Panc1 (cell line): ENCODE measurements around the gene SPATA46. TPM values are rescaled to one million over a fixed set of nuclear protein-coding genes. Genes with fewer than 3 reads are reported as not detected.

Source experiments
- ATAC-seq: fragments of 200-7000 bp; cut with Tn5 transposase; 2 replicates; pipeline ENCODE4 v1.9.1; 2020; ENCODE audit warnings: mild to moderate bottlenecking, moderate library complexity
- BruUV-seq: library from RNA; stranded (reverse); fragments of 400-500 nt; replicated peaks from 2 replicates; lab custom pipeline; 2021; lab: Mats Ljungman, UMichigan
- CTCF ChIA-PET: fragments of 300-600 bp; sonication (Branson Sonifier 250); formaldehyde crosslinking; loops from one replicate; lab custom pipeline; 2022; ENCODE audit warnings: antibody characterized with exemption; lab: Charles Lee
- POLR2A ChIA-PET: fragments of 300-600 bp; sonication (Branson Sonifier 250); formaldehyde crosslinking; loops from one replicate; lab custom pipeline; 2022; ENCODE audit warnings: antibody characterized with exemption; lab: Charles Lee
- DNase-seq: peaks from one replicate; pipeline ENCODE4 v3.0.0-alpha.2; 2010; ENCODE audit warnings: low read depth, low spot score
- H3K27ac ChIP-seq: 2 replicates; pipeline ENCODE4 v1.5.1; 2011; ENCODE audit warnings: mild to moderate bottlenecking, low read length, inconsistent platforms
- H3K27me3 ChIP-seq: fragments of 200-500 bp; sonication (Bioruptor generic); 2 replicates; pipeline ENCODE4 v1.6.0; 2014; ENCODE audit warnings: low read length, inconsistent platforms; ENCODE audit not compliant: control insufficient read depth, insufficient read depth
- H3K36me3 ChIP-seq: fragments of 200-500 bp; sonication (Bioruptor generic); 2 replicates; pipeline ENCODE4 v1.5.1; 2014; ENCODE audit warnings: inconsistent platforms, mild to moderate bottlenecking, low read length, moderate library complexity; ENCODE audit not compliant: control insufficient read depth, insufficient read depth
- H3K4me1 ChIP-seq: 2 replicates; pipeline ENCODE4 v1.5.1; 2011; ENCODE audit warnings: inconsistent platforms, mild to moderate bottlenecking, low read length, moderate library complexity; ENCODE audit not compliant: control insufficient read depth, insufficient read depth
- H3K4me3 ChIP-seq, 2 experiments: 2 replicates each; pipeline ENCODE4 v1.5.1; 2011 to 2012; ENCODE audit warnings: low read depth in 2 of 2, low read length in 2 of 2, mild to moderate bottlenecking in 2 of 2, inconsistent platforms in 1 of 2, moderate library complexity in 1 of 2
- H3K9me3 ChIP-seq: fragments of 200-500 bp; sonication (Bioruptor generic); 2 replicates; pipeline ENCODE4 v1.5.1; 2014; ENCODE audit warnings: low read depth, mild to moderate bottlenecking, inconsistent platforms, low read length, moderate library complexity; ENCODE audit not compliant: control insufficient read depth, insufficient read depth
- CTCF ChIP-seq: fragments of 450-650 bp; IDR thresholded peaks from 2 replicates; pipeline ENCODE4 v1.5.1; 2017; ENCODE audit warnings: mild to moderate bottlenecking
- POLR2AphosphoS5 ChIP-seq: IDR thresholded peaks from 2 replicates; pipeline ENCODE4 v1.6.1; 2012; ENCODE audit warnings: mild to moderate bottlenecking, low read depth, low read length, moderate library complexity
- REST ChIP-seq, 2 experiments: IDR thresholded peaks; 2 replicates each; pipeline ENCODE4 v1.6.1; 2011 to 2012; ENCODE audit warnings: low read depth in 2 of 2, control low read depth in 1 of 2, low read length in 1 of 2, mild to moderate bottlenecking in 1 of 2, moderate library complexity in 1 of 2; ENCODE audit not compliant: insufficient read depth in 1 of 2
- SIN3A ChIP-seq: IDR thresholded peaks from 2 replicates; pipeline ENCODE4 v1.6.1; 2012; ENCODE audit warnings: low read depth, mild to moderate bottlenecking, low read length, moderate library complexity, borderline replicate concordance; ENCODE audit not compliant: insufficient read depth
- TCF7L2 ChIP-seq: IDR thresholded peaks from 2 replicates; pipeline ENCODE4 v1.6.1; 2011; ENCODE audit warnings: mild to moderate bottlenecking, low read depth, low read length, inconsistent platforms
- in situ Hi-C: cut with HindIII; loops from 2 replicates; pipeline ENCODE4 v1.10.0; 2016; ENCODE audit warnings: low sequenced_read_pairs, low pct_unique_long_range_greater_than_20kb
- intact Hi-C: fragments of 100-400 bp; cut with micrococcal nuclease; formaldehyde crosslinking; loops from one replicate; pipeline ENCODE4 v1.10.0; 2022; ENCODE audit not compliant: unreplicated experiment
- total RNA-seq: library from RNA; stranded (reverse); gene quantifications from one replicate; pipeline ENCODE4 v1.2.1, GENCODE V29; 2021; ENCODE audit not compliant: unreplicated experiment

Gene SPATA46
- total RNA-seq, 1 experiment from 2014 or later = not detected

GRCh38 chr1:162416215-162416614, 39.6 kb upstream of the SPATA46 start:
- in situ Hi-C loops = no loop called here
- H3K4me3 ChIP-seq = no peak overlapping the region
- ATAC-seq = no peak
- H3K4me1 ChIP-seq = no peaks in the 10 kb centered on the region
- DNase-seq = no peak
- H3K27me3 ChIP-seq = no peaks in the 10 kb centered on the region
- H3K27ac ChIP-seq = no peak overlapping the region
- intact Hi-C loops = no loop called here
- POLR2A ChIA-PET = no interaction called here
- H3K36me3 ChIP-seq = no peaks in the 10 kb centered on the region
- no peak for TF ChIP-seq POLR2AphosphoS5
- no peak for TF ChIP-seq TCF7L2
- no peak for TF ChIP-seq SIN3A
- no peak for TF ChIP-seq REST (IDR thresholded peaks at IDR 0.05; ENCODE audit: insufficient read depth in 1 of 2, low read depth in 2 of 2, low read length in 1 of 2)
- H3K9me3 ChIP-seq = no peaks in the 10 kb centered on the region
- BruUV-seq = no TSS peak
- CTCF ChIA-PET = no interaction called here

GRCh38 chr1:162412002-162412401, 35.3 kb upstream of the SPATA46 start, which contains the start of gene SH2D1B:
Gene SH2D1B, minus strand, starts transcription at chr1:162412136. Its CDS starts 120 bp downstream, at chr1:162412016.
- intact Hi-C loops (no loop called here), in situ Hi-C loops (no loop called here)
- Histone ChIP-seq H3K4me1 (no peaks in the 10 kb centered on the region), H3K27me3 (no peaks in the 10 kb centered on the region), H3K9me3 (no peaks in the 10 kb centered on the region), H3K4me3 (no peak within 1 kb of the TSS), H3K27ac (no peak within 1 kb of the TSS), H3K36me3 (no peaks in the 10 kb centered on the region)
- no TSS peak for BruUV-seq
- POLR2A ChIA-PET = no interaction called here
- TF ChIP-seq REST (IDR thresholded peaks at IDR 0.05; ENCODE audit: insufficient read depth in 1 of 2, low read depth in 2 of 2, low read length in 1 of 2) (no peak), POLR2AphosphoS5 (no peak), TCF7L2 (no peak), SIN3A (no peak), CTCF (no peak)
- CTCF ChIA-PET = no interaction called here
- ATAC-seq (no peak), DNase-seq (no peak)
